Measurements from ENCODE around the gene HDAC11.
"Not testable (repeated sequence)": the region's sequence is repeated elsewhere in the genome, so short reads cannot be mapped to it uniquely, and the experiment has no call there.

HDAC11 gene

DNA sequence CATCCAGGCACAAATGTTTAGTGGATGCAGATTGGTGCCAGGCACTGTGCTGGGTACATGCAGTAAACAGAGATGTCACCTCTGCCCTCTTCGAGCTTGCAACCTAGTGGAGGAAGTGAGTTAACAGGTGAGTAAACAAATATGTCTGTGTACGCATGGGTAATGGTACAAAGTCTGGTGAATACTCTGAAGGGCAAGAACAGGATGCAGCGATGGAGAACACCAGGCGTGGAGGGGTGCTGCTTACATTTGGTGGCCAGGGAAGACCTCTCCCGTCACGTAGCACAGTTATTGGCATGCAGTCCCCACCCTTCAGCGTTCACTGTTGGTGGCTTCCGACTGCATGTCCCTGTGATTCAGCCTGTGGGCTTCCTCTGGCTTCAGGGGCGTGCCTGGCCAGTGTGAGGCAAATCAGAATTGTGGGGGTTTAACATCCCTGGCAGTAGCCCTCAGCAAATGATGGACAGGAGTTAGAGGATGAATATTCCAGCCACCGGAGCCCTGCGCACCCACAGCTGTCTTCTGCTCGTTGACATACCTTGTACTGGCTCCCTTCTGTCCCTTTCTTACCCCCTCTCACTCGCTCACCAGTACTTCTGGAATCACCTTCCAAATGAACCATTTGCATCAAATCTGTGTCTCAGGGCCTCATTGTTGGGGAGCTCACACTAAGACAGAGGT lies 9.1 kb upstream of the HDAC11 start:
- DNase-seq = peak; percentile 1

DNA sequence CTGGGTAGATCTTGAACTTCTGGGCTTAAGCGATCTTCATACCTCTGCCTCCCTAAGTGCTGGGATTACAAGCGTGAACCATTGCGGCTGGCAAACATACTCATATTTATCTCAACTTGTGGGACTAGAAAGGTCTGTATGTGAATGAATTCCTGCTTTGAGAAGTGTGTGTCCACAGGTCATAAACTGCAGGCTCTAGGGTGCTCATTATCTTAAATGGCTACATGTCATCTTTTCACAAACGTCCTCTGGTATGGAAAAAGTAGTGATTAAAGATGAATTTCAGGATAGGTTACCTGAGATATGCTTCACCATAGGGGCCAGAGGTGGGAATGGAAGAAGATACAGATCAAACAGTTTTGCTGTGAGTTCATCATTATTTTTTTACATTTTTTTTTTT lies 7.8 kb upstream of the HDAC11 start:
- no peak for DNase-seq

DNA sequence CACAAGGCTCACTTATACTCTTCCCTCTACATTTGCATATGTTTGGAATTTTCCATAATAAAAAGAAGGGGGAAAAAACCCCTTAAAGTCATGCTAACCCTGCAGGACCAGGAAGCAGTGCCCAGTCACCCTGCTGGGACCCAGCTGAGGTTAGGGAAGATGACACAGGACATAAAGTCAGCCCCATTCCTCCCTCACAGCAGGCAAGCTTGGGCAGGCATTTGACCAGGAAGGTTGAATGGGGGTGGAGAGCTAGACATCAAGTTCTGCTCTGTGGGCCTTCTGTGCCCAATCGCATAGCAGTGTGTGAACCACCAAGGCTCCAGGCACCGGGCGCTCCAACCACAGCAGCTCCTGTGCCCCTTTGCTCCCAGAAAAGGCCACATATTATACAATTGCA lies 7.1 kb upstream of the HDAC11 start:
- DNase-seq = no peak

DNA sequence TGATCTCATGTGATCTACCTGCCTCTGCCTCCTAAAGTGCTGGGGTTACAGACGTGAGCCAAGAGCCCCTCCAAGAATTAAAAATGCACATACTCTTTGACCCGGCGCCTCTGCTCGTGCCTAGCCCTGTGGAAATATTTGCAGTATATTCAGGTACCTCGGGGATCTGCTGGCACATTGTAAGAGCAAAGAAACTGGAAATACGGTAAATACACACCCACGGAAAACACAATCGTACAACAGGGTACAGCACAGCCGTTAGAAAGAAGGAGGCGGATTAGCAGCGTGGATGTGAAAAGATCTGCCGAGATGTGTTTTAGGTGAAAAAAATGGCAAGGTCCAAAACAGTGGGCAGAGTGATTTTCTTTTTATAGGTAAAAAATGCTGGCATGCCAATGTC lies 6.1 kb upstream of the HDAC11 start:
- DNase-seq = no peak

DNA sequence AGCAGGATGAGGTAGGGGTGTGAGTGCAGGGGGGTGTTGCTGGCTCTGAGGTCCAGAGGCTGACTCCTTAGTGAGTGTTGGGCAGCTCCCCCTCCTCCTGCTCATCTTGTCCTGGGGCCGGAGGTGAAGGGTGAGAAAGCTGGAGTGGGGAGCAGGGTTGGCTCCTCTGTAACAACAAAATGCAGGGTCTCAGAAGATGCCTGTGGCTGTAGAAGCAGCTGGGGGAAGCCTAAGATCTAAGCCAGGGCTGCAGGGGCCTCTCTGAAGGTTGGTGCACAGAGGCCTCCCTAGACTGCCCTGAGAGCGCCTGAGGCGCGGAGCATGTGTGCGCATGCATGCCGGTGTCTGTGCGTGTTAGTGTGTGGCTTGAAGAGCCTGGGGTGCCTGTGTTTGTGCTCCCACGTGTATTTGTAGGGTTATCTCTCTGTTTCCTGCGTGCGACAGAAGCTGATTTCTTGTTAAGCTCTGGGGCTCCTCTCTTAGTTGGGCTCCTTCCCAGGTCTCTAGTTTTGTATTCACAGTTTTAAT lies 5.3 kb upstream of the HDAC11 start:
- DNase-seq = no peak

DNA sequence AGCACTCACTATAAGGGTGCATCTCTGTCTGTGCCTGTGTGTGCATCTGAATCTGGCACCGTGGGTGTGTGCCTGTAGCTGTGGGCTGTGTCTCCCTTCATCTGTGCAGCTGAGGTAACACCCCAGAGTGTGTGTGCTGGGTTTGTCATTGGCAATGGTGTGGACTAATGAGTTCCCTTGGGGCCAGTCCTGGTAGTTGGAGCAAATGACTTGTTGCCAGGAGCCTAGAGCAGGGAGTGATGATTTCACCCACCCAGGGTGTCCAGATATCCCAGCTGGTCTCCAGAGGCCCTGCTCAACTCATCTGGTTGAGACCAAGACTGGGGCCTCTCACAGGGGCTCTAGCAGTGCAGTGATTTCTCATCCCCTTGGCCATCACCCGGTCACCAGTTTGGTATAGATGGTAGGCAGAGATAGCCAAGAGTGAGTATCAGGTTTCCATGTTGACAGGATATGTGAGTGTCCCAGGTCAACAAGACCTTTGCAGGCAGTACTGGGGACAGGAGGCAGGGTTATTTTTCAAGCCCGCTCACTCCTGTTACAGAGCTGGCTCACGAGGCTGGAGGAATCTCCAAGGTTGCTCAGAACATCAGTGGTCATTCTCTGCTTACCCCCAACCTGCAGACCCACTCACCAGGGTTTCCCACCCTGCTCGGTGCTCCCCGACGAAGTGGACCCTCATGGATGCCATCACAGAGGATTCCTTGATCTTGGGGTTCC lies 4.1 kb upstream of the HDAC11 start:
- peak; percentile 50 for DNase-seq

DNA sequence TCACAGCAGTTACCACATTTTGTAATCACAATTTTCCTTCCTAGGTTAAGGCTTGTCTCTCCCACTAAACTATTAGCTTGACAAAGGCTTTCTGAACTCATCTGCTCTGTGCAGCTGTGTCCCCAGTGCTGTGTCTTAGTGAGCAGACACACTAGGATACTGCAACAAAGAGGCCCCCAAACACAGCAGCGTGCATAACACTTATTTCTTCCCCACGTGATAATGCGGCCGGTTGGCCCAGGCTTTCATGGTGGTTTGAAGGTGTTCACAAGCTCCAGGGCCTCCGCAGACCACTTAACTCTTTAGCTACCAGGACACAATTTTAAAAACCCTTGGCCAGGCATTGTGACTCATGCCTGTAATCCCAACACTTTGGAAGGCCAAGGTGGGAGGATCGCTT lies 2.2 kb upstream of the HDAC11 start:
- no peak for DNase-seq

DNA sequence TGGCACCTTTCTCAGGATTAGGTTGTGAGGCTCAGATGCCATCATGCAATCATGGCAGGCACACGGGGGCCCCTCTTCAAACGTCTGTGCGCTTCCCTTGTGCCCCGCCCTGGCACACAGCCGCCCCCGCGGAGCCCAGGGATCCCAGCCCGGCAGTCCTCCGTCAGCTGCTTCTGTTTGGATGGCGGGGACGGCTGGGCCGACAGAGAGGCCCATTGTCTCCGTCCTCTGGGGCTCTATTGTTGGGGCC lies 849 bp upstream of the HDAC11 start:
- DNase-seq = no peak

DNA sequence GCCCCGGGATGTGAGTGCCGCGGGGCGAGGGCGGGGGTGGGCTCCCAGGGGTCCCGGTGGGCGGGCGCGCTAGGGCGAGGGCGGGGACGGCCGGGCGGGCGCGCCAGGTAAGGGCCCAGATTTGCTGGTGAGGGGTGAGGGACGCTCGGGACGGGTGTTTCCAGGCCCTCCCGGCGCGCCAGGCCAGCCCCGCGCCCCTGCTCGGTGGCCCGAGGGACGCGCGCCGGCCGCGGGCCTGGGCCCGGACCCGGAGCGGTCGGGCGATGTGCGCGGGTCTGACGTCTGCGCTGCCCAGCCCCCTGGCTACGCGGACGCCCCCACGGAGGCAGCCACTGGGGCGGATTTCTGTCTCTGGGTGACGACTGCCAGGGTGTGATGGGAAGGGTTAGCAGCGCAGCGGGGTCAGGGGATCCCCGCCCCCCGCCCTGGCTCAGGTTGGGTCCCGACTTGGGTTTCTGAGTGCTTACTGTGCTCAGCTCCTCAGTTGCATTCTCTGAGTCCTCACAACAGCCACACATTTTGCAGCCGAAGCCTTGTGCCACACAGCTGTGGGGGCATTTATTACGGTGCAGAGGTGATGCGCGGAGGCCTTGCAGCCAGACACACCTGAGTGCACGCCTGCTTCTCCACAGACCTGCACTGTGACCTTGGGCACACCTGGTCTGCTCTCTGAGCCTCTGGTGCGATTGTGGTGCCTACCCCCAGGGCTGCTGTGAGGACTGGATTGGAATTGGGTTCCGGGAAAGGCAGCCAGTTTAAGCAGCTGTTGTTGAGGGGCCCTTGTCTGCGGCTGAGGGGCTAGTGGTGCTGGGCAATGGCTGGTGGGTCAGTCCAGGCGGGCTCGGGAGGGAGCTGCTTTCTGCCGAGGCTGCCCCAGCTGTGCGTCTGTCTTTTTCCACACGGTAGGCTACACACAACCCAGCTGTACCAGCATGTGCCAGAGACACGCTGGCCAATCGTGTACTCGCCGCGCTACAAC lies 523 bp downstream of the HDAC11 start:
- no peak for DNase-seq

DNA sequence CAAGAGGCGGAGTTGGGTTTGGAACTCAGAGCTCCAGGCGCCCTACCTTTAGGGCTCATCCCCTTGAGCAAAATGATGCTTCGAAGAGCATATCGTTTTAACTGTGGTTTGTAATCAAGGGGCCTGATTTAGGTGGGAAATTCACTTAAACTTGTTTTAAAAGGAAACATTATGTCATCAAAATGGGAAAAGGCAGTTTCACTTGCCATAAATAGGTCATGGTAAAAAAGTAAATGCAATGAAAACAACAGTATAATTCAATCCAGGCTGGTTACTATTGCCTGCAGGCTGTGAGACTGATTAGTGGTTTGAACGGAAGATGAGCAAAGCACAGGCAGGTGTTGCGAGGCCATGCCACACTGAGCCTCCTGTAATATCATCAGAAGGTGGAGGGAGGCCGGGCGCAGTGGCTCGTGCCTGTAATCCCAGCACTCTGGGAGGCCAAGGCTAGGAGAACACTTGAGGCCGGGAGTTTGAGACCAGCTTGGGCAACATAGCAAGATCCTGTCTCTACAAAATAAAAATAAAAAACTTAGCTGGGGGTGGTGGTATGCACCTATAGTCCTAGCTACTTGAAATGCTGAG lies 2.1 kb downstream of the HDAC11 start:
- no peak for DNase-seq

DNA sequence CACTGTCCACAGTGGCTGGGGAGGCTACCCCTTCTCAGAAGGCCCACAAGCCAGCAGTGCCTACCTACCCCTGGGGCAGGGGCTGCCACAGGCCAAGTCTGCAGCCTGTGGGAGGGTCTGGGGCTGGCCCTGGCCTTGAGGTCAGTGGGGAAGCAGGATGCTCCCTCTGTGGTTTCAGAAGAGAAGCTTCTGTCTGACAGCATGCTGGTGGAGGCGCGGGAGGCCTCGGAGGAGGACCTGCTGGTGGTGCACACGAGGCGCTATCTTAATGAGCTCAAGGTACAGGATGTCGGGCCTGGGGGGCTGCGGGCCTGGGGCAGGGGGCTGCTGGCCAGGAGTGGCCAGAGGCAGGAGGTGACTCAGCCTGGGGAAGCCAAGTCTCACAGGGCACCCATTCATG lies 3.2 kb downstream of the HDAC11 start:
- no peak for DNase-seq

DNA sequence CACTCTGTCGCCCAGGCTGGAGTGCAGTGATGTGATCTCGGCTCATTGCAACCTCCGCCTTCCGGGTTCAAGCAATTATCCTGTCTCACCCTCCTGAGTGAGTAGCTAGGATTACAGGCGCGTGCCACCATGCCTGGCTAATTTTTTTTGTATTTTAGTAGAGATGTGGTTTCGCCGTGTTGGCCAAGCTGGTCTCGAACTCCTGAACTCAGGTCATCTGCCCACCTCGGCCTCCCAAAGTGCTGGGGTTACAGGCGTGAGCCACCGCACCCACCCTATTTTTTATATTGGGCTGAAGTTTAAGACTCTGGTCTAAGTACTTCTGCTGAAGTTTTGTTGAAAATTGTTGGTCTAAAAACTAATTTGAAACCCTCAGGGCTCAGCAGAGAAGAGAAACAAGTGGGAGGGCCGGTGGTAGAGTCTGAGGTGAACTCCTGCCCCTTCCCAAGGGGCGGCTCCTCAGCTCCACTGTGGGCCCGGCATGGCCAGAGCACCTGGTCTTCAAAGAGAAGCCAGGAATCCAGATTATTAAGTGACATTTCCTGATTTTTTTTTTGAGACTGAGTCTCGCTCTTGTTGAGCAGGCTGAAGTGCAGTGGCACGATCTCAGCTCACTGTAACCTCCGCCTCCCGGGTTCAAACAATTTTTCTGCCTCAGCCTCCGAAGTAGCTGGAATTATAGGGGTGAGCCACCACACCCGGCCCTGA lies 4.0 kb downstream of the HDAC11 start:
- DNase-seq = no peak

DNA sequence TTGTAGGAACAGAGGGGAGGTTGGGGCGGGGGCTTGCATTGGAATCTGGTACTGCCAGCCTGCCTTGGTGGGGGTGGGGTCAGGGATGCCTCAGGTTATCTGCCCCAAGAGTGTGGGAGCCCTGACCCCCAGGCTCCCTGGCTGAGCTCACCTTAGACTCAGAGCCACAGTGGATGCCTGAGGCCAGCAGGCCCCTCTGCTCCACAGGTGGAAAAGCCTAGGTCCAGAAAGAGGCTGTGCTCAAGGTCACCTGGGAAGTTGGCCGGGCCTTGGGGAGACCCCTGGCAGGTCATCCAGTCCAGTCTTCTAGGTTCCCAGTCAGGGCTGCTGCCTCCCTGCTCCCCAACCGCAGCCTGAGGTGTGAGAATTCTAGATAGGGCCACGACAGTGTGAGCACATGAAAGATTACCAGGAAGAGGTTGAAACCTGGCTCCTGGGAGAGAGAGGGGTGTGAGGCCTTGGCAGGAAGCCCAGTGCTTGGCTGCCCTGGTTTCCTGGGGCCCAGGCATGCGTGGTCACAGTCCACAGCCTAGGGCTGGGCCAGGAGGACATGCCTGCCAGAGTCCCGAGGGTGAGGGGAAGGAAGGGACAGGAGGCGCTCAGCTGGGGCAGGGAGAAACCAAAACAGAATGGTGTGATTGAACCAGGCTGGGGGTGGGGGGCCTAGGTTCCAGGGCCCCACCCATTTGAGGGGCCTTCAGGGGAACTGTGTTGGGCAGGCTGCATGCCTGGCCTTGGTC lies 4.9 kb downstream of the HDAC11 start:
- peak; percentile 57 for DNase-seq

DNA sequence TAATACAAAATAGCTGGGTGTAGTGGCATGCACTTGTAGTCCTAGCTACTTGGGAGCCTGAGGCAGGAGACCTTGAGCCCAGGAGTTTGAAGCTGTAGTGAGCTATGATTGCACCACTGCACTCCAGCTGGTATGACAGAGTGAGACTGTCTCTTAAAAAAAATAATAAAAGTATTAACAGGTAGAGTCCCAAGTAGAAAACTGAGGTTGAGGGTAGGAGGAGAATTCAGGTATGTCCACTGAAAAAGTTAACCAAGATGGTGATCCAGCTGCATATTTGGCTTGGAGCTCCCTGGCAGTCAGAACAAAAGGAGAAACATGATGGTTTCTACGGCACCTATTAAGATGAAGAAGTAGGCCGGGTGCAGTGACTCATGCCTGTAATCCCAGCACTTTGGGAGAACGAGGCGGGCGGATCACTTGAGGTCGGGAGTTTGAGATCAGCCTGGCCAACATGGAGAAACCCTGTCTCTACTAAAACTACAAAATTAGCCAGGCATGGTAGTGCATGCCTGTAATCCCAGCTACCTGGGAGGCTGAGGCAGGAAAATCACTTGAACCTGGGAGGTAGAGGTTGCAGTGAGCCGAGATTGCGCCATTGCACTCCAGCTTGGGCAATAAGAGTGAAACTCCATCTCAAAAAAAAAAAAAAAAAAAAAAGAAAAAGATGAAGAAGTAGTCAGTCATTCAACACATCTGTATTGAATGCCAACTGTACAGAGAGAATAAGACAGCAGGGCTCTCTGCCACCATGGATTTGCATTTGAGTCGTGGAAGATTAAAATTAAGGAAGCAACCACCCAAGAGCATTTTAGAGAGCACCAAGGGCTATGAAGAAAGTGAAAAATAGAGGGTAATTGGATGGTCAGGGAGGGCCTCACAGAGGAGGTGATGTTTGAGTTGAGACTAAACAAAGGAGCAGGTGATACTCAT lies 5.8 kb downstream of the HDAC11 start:
- DNase-seq = not testable (repeated sequence)

DNA sequence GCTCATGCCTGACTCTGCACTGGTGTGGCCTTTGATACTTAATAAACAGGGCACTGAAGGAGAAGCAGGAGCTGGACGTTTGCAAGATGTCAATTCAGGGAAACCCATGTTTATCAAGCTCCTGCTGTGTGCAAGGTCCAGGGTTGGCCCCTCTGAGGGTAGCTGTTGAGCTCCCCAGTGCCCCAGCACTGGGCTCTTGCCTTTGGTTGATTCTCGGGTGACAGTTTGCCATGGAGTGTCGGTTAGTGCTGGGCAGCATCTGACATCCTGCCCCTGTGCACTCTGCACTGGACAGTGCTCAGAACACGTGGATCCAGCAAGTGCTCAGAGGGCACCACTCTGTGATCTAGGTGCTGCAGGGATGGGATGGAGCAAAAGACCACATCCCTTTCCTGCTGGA lies 7.3 kb downstream of the HDAC11 start:
- DNase-seq = no peak

DNA sequence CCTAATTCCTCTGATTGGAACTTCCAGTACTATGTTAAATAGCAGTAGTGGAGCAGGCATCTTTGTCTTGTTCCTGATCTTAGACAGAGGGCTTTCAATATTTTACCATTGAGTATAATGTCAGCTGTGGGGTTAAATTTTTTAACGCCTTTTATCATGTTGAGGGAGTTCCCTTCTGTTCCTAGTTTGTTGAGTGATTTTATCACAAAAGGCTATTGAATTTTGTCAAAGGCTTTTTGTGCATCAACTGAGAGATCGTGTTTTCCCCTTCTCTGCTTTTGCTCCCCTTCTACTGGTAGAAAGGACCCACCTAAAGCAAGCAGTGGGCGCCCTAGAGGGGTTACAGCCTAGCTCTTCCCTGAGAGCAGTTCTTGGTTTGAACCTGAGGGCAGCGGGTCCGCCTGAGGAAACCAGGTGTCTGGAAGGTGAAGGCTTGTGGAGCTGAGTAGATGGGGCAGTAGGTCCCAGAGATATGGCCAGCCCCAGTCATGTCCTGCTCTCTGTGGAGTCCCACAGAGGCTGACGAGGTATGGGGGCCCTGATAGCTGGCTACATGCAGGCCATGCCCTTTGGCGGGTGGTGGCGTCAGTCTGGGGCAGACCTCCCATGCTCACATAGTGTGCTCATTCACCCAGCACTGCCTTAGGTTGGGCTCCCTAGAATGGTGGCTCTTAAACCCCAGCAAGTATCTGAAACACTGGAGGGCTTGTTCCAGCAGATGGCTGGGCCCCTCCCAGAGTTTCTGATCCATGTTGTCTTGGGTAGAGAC lies 11.3 kb downstream of the HDAC11 start:
- DNase-seq = no peak

DNA sequence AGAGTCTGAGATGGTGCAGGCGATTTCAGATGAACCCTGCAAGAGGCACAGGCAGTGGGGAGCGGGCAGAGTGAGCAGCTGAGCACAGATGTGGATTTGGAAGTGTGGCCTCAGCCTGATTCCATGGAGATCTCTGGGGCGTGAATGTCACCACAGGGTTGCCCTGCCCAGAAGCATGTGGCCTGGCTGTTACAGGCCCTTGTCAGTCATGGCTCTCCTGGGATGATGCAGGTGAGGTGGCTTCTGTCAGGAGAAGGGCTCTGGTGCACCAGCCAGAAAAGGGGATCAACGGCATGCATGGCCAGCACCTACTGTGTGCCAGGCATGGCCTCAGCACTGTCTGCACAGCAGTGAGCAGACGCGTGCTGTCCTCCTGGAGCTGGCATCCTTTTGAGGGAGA lies 11.9 kb downstream of the HDAC11 start:
- no peak for DNase-seq

DNA sequence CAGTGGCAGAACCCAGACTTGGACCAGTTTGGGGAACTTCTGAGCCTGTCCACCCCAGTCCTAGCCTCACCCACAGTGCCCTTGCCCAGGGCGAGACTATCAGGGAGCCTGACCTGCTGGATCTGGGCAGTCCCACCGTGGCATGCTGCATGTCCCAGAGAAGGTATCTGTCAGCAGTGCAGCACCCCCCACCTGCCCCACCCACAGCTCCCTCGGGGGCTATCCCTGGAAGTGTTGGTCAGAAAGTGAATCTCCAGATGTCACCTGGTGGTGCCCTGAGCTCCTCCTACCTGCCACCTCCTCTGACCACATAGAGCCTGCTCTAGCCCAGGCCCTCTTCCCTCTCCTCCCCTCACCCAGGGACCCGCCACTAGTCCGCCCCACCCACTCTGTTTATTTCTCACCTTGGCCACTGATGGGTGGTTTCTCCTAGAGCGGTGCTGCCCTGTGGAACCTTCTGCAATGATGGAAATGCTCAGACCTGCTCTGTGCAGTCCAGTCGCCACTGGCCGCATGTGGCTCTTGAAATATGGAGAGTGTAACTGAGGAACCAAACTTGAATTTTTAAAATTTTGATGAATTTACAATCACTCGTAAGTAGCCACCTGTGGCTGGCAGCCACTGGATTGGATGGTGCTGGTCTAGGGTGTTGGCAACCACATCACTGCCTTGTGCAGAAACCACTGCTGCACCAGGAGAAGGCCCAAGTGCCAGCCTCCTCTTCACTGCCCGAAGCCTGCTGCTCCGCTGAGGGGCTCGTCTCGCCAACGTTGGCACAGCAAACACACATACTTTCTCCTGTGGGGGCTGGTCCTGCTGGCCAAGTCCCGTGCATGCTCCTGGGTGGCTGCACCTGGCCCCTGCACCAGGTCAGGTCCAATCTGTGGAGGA lies 13.1 kb downstream of the HDAC11 start:
- DNase-seq = no peak
